ENCODE data around the gene GXYLT2. TPM values are rescaled to one million over a fixed set of nuclear protein-coding genes. Genes with fewer than 3 reads are reported as not detected.

GXYLT2 gene
- polyA plus RNA-seq, 3 donors = 0.04 TPM; not detected in 2

- Histone ChIP-seq H2AFZ (ENCODE audit: insufficient read depth, low read depth, low read length, poor library complexity, severe bottlenecking) (no peak overlapping the region), H3K9me3 (replicated peaks in 1 of 2; ENCODE audit: control insufficient read depth in 1 of 2, insufficient read depth in 1 of 2, low read length in 2 of 2) (no peaks in the 10 kb centered on the region), H3K4me1 (ENCODE audit: control insufficient read depth in 1 of 2, insufficient read depth in 2 of 2, low read length in 2 of 2) (no peaks in the 10 kb centered on the region), H3K4me3 (replicated peaks in 1 of 3; ENCODE audit: low read depth in 2 of 3, low read length in 3 of 3) (no peak overlapping the region), H3K79me2 (ENCODE audit: insufficient read depth, low read length) (no peaks in the 10 kb centered on the region), H3K9ac (ENCODE audit: insufficient read depth, low read length, poor library complexity, severe bottlenecking) (no peak overlapping the region), H3K27me3 (ENCODE audit: control insufficient read depth in 2 of 2, insufficient read depth in 2 of 2, low read length in 2 of 2) (no peaks in the 10 kb centered on the region), H3K27ac (ENCODE audit: low read depth in 1 of 2, low read length in 2 of 2) (no peak overlapping the region), H4K20me1 (ENCODE audit: insufficient read depth, low read length) (no peaks in the 10 kb centered on the region), H3K36me3 (replicated peaks in 1 of 2; ENCODE audit: control insufficient read depth in 1 of 2, insufficient read depth in 2 of 2, low read length in 2 of 2) (no peaks in the 10 kb centered on the region), H3K4me2 (replicated peaks; ENCODE audit: extremely low read depth, low read length, poor library complexity, severe bottlenecking) (no peak overlapping the region)
- WGBS (ENCODE audit: insufficient coverage) = 100% methylated on average over 1 of the region's 1 CpG
- H3K27ac Mint-ChIP-seq = no peak overlapping the region
- no peaks in the 10 kb centered on the region for H3K36me3 Mint-ChIP-seq
- no peak for DNase-seq
- H3K9me3 Mint-ChIP-seq = peaks cover 0 to 2% (median 0%) of the 10 kb centered on the region in 7 donors
- H3K4me3 Mint-ChIP-seq = no peak overlapping the region
- intact Hi-C loops (cut with micrococcal nuclease) = no loop called here
- peaks cover 2 to 6% (median 3%) of the 10 kb centered on the region in 3 donors for H3K27me3 Mint-ChIP-seq (ENCODE audit: low read depth in 3 of 3)
- no peak for TF ChIP-seq CTCF (IDR thresholded peaks at IDR 0.05)
- H3K4me1 Mint-ChIP-seq = peaks cover 2% of the 10 kb centered on the region
Measured at GRCh38 chr3:72968266-72968664, 80.4 kb downstream of the GXYLT2 start.

GRCh38 chr3:72969766-72970165 lies 81.9 kb downstream of the GXYLT2 start:
- Histone ChIP-seq H4K20me1 (ENCODE audit: insufficient read depth, low read length) (no peaks in the 10 kb centered on the region), H3K36me3 (replicated peaks in 1 of 2; ENCODE audit: control insufficient read depth in 1 of 2, insufficient read depth in 2 of 2, low read length in 2 of 2) (no peaks in the 10 kb centered on the region), H3K4me3 (replicated peaks in 1 of 3; ENCODE audit: low read depth in 2 of 3, low read length in 3 of 3) (no peak overlapping the region), H3K79me2 (ENCODE audit: insufficient read depth, low read length) (no peaks in the 10 kb centered on the region), H3K27me3 (ENCODE audit: control insufficient read depth in 2 of 2, insufficient read depth in 2 of 2, low read length in 2 of 2) (no peaks in the 10 kb centered on the region), H3K27ac (ENCODE audit: low read depth in 1 of 2, low read length in 2 of 2) (no peak overlapping the region), H3K4me2 (replicated peaks; ENCODE audit: extremely low read depth, low read length, poor library complexity, severe bottlenecking) (no peak overlapping the region), H3K9ac (ENCODE audit: insufficient read depth, low read length, poor library complexity, severe bottlenecking) (no peak overlapping the region), H2AFZ (ENCODE audit: insufficient read depth, low read depth, low read length, poor library complexity, severe bottlenecking) (no peak overlapping the region), H3K4me1 (ENCODE audit: control insufficient read depth in 1 of 2, insufficient read depth in 2 of 2, low read length in 2 of 2) (no peaks in the 10 kb centered on the region), H3K9me3 (replicated peaks in 1 of 2; ENCODE audit: control insufficient read depth in 1 of 2, insufficient read depth in 1 of 2, low read length in 2 of 2) (no peaks in the 10 kb centered on the region)
- H3K36me3 Mint-ChIP-seq = no peaks in the 10 kb centered on the region
- peaks cover 2% of the 10 kb centered on the region for H3K4me1 Mint-ChIP-seq
- no peak for TF ChIP-seq CTCF (IDR thresholded peaks at IDR 0.05)
- peaks cover 0 to 2% (median 0%) of the 10 kb centered on the region in 7 donors for H3K9me3 Mint-ChIP-seq
- no peak for DNase-seq
- no peak overlapping the region for H3K4me3 Mint-ChIP-seq
- H3K27ac Mint-ChIP-seq = no peak overlapping the region
- H3K27me3 Mint-ChIP-seq (ENCODE audit: low read depth in 3 of 3) = peaks cover 0 to 6% (median 3%) of the 10 kb centered on the region in 3 donors
- intact Hi-C loops (cut with micrococcal nuclease) = no loop called here
- no CpG with 5 or more reads among the region's 3 CpGs for WGBS (ENCODE audit: insufficient coverage)

Data from CD14-positive monocyte (primary cell).